Muscle of leg (tissue), 11 donors: Measurements from ENCODE around the gene SPCS2. TPM values are rescaled to one million over a fixed set of nuclear protein-coding genes. Genes with fewer than 3 reads are reported as not detected.
"Not testable (repeated sequence)": the region's sequence is repeated elsewhere in the genome, so short reads cannot be mapped to it uniquely, and the experiment has no call there.

Experiments used
- DNase-seq: peaks from one replicate; pipeline ENCODE4 v3.0.0; 2013
- H3K27ac ChIP-seq: one replicate; pipeline ENCODE4 v1.5.1; 2013; ENCODE audit warnings: mild to moderate bottlenecking, low read length, control low read depth
- H3K27me3 ChIP-seq: one replicate; pipeline ENCODE4 v1.6.1; 2013; ENCODE audit warnings: low read length; ENCODE audit not compliant: control insufficient read depth, insufficient read depth
- H3K36me3 ChIP-seq: one replicate; pipeline ENCODE4 v1.6.1; 2013; ENCODE audit warnings: low read length; ENCODE audit not compliant: control insufficient read depth, insufficient read depth
- H3K4me1 ChIP-seq: one replicate; pipeline ENCODE4 v1.6.1; 2013; ENCODE audit warnings: low read length; ENCODE audit not compliant: control insufficient read depth, insufficient read depth
- H3K4me3 ChIP-seq: one replicate; pipeline ENCODE4 v1.5.1; 2013; ENCODE audit warnings: low read length, control low read depth
- H3K9me3 ChIP-seq: replicated peaks from 2 replicates; pipeline ENCODE4 v1.6.1; 2013; ENCODE audit warnings: low read depth, low read length; ENCODE audit not compliant: control insufficient read depth
- WGBS: methylation state at CpG from one replicate; pipeline ENCODE4 v1.1.5; 2013; ENCODE audit warnings: missing lambda C conversion rate; ENCODE audit not compliant: insufficient coverage; 5-methylcytosine and 5-hydroxymethylcytosine counted together
- polyA plus RNA-seq, 8 donors: library from polyadenylated mRNA; unstranded; fragments of 120-200 nt; gene quantifications; one replicate each; pipeline versions ENCODE4 v1.2.1 to v1.2.3, GENCODE V29; 2013; ENCODE audit warnings: inconsistent platforms in 1 of 8, low replicate concordance in 1 of 8; ENCODE audit not compliant: insufficient read length in 8 of 8, insufficient read depth in 1 of 8
- total RNA-seq: library from RNA; stranded (reverse); fragments of 120-200 nt; gene quantifications from one replicate; pipeline ENCODE4 v1.2.4, GENCODE V29; 2013

The SPCS2 gene
- total and polyA plus RNA-seq, 9 donors: 17.7 to 144 (median 107) TPM

GRCh38 chr11:74960128-74960527, 11.1 kb downstream of the SPCS2 start:
- not testable (repeated sequence) for H3K36me3 ChIP-seq, H3K27me3 ChIP-seq, H3K4me3 ChIP-seq, H3K4me1 ChIP-seq, H3K9me3 ChIP-seq, DNase-seq, H3K27ac ChIP-seq
- WGBS: 92% methylated on average over 5 of the region's 6 CpGs

- H3K4me1 ChIP-seq: no peaks in the 10 kb centered on the region
- H3K36me3 ChIP-seq: peaks cover 25% of the 10 kb centered on the region
- H3K9me3 ChIP-seq: no peaks in the 10 kb centered on the region
- no peaks in the 10 kb centered on the region for H3K27me3 ChIP-seq
- no peak overlapping the region for H3K27ac ChIP-seq
- DNase-seq: no peak
- H3K4me3 ChIP-seq: no peak overlapping the region
- WGBS: 97% methylated on average over 4 of the region's 5 CpGs
These were observed 17.6 kb downstream of the SPCS2 start for GRCh38 chr11:74966651-74967050.

- no peak for DNase-seq
- no peaks in the 10 kb centered on the region for H3K4me1 ChIP-seq
- H3K27ac ChIP-seq: no peak overlapping the region
- WGBS: no CpG with 5 or more reads among the region's 1 CpG
- H3K9me3 ChIP-seq: no peaks in the 10 kb centered on the region
- H3K27me3 ChIP-seq: no peaks in the 10 kb centered on the region
- no peak overlapping the region for H3K4me3 ChIP-seq
- H3K36me3 ChIP-seq: peaks cover 43% of the 10 kb centered on the region
These were observed 21.9 kb downstream of the SPCS2 start for GRCh38 chr11:74970852-74971395.

- Histone ChIP-seq H3K27me3 (no peaks in the 10 kb centered on the region), H3K4me3 (no peak overlapping the region), H3K4me1 (no peaks in the 10 kb centered on the region), H3K9me3 (no peaks in the 10 kb centered on the region), H3K36me3 (peaks cover 45% of the 10 kb centered on the region), H3K27ac (no peak overlapping the region)
- WGBS: no CpG with 5 or more reads among the region's 6 CpGs
- no peak for DNase-seq
These were observed 22.4 kb downstream of the SPCS2 start for GRCh38 chr11:74971424-74971823.

GRCh38 chr11:74978041-74978440, 29.0 kb downstream of the SPCS2 start:
- Histone ChIP-seq H3K4me3 (no peak overlapping the region), H3K4me1 (no peaks in the 10 kb centered on the region), H3K27ac (no peak overlapping the region), H3K27me3 (no peaks in the 10 kb centered on the region), H3K9me3 (no peaks in the 10 kb centered on the region), H3K36me3 (peaks cover 35% of the 10 kb centered on the region)
- WGBS: 92% methylated on average over 2 of the region's 4 CpGs
- no peak for DNase-seq

GRCh38 chr11:74980634-74981033, 31.6 kb downstream of the SPCS2 start:
- no peaks in the 10 kb centered on the region for H3K4me1 ChIP-seq
- no peak for DNase-seq
- whole genome bisulfite sequencing: 100% methylated on average over 1 of the region's 2 CpGs
- no peak overlapping the region for H3K27ac ChIP-seq
- H3K9me3 ChIP-seq: no peaks in the 10 kb centered on the region
- H3K4me3 ChIP-seq: no peak overlapping the region
- peaks cover 26% of the 10 kb centered on the region for H3K36me3 ChIP-seq
- no peaks in the 10 kb centered on the region for H3K27me3 ChIP-seq

- Histone ChIP-seq H3K36me3 (peaks cover 22% of the 10 kb centered on the region), H3K4me3 (no peak overlapping the region), H3K27me3 (no peaks in the 10 kb centered on the region), H3K27ac (no peak overlapping the region), H3K9me3 (no peaks in the 10 kb centered on the region), H3K4me1 (no peaks in the 10 kb centered on the region)
- WGBS: no CpG with 5 or more reads among the region's 1 CpG
- no peak for DNase-seq
These were observed 32.8 kb downstream of the SPCS2 start for GRCh38 chr11:74981888-74982287.

GRCh38 chr11:74984070-74984469, 35.0 kb downstream of the SPCS2 start:
- Histone ChIP-seq H3K27me3 (no peaks in the 10 kb centered on the region), H3K9me3 (no peaks in the 10 kb centered on the region), H3K4me3 (no peak overlapping the region), H3K36me3 (peaks cover 9% of the 10 kb centered on the region), H3K27ac (no peak overlapping the region), H3K4me1 (no peaks in the 10 kb centered on the region)
- WGBS: 83% methylated on average over 1 of the region's 3 CpGs
- no peak for DNase-seq

- WGBS: 100% methylated on average over 1 of the region's 2 CpGs
- Histone ChIP-seq H3K36me3 (peaks cover 5% of the 10 kb centered on the region), H3K4me1 (peaks cover 2% of the 10 kb centered on the region), H3K27ac (no peak overlapping the region), H3K27me3 (no peaks in the 10 kb centered on the region), H3K4me3 (no peak overlapping the region), H3K9me3 (no peaks in the 10 kb centered on the region)
- DNase-seq: no peak
These were observed 35.7 kb downstream of the SPCS2 start for GRCh38 chr11:74984730-74985129.

GRCh38 chr11:74988541-74989259, 39.6 kb downstream of the SPCS2 start, which contains the start of gene NEU3:
TSS of gene NEU3 (plus strand) at chr11:74988933. CDS start at chr11:74989061, 128 bp downstream.
- WGBS: under 1% methylated on average over 46 of the region's 46 CpGs
- H3K27ac ChIP-seq: peak within 1 kb of the TSS; percentile 81
- no peaks in the 10 kb centered on the region for H3K27me3 ChIP-seq
- no peaks in the 10 kb centered on the region for H3K36me3 ChIP-seq
- DNase-seq: peak; percentile 86
- peaks cover 2% of the 10 kb centered on the region for H3K4me1 ChIP-seq
- H3K9me3 ChIP-seq: no peaks in the 10 kb centered on the region
- H3K4me3 ChIP-seq: peak within 1 kb of the TSS; percentile 76
